ENCODE results near the gene PPARG. TPM values are rescaled to one million over a fixed set of nuclear protein-coding genes. Genes with fewer than 3 reads are reported as not detected.

The PPARG gene
- total and polyA plus RNA-seq, 2 of the 8 experiments (the other 6 are each of a cell fraction or from before 2014, with no cell fraction given) = 0.06 TPM; not detected in 1

DNA sequence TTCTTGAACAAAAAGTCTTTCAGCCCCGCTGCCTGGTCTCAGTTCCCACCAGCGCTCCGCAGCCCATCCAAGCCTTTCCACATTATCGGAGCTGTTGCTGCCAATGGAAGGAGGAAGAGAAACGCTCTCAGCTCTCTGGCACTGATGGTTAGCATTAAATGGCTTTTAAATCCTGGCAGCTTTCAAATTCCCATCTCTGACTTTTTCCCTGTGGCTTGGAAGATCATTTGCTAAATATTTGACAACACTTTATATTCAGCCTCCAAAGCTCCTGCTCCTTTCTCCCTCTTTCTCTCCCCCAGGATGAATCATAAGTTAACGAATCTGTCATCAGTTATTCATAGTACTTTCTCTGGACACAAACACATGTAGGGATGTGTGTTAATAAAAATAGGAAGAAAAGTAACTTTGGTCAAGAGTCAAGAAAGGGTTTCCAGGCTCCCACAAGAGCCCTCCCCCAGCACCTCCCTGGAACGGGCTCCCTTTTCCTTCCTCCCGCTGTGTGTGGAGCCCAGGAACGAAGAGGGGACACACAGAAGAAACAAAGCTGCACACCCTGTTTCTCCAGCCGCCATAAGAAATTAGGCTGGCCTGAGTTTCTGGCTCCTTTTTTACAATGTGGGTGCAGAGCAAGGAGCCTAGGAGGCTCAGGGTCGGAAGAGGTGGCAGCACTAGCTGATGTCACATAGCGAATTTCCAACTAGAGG lies 147.8 kb downstream of the PPARG start:
- H3K18ac ChIP-seq (ENCODE audit: extremely low read depth, low read length) = no peak overlapping the region
- H3K27ac ChIP-seq (ENCODE audit: low read depth, low read length) = no peak overlapping the region
- no peaks in the 10 kb centered on the region for H3K79me2 ChIP-seq (ENCODE audit: control insufficient read depth in 1 of 2, insufficient read depth in 2 of 2, low read length in 2 of 2)
- no peaks in the 10 kb centered on the region for H4K20me1 ChIP-seq (replicated peaks in 1 of 2; ENCODE audit: control insufficient read depth in 1 of 2, insufficient read depth in 2 of 2, low read length in 2 of 2)
- DNase-seq (ENCODE audit: low read depth in 1 of 2, low spot score in 2 of 2) (no peak), FAIRE-seq (no peak)
- no peak overlapping the region for H3K4me2 ChIP-seq (ENCODE audit: insufficient read depth in 1 of 2, low read depth in 2 of 2, low read length in 2 of 2)
- H3K23ac ChIP-seq (ENCODE audit: insufficient read length) = no peak overlapping the region
- no peaks in the 10 kb centered on the region for H3K9me3 ChIP-seq (ENCODE audit: insufficient read depth in 2 of 2, low read depth in 1 of 2, low read length in 1 of 2)
- no peaks in the 10 kb centered on the region for H3K79me1 ChIP-seq (ENCODE audit: low read depth, low read length)
- no peak overlapping the region for H3K14ac ChIP-seq (ENCODE audit: insufficient read length)
- H3K56ac ChIP-seq (replicated peaks; ENCODE audit: insufficient read length, low read depth, low read length) = no peak overlapping the region
- H3K27me3 ChIP-seq (replicated peaks in 1 of 4; ENCODE audit: control insufficient read depth in 3 of 4, extremely low read depth in 1 of 4, insufficient read depth in 3 of 4, low read length in 3 of 4) = no peaks in the 10 kb centered on the region; a peak in 2 of 7 replicates
- CTCF ChIA-PET (ENCODE audit: partially characterized antibody) = interaction anchor here (2.5 kb wide), 1 partner anchor 9 kb away, joined by 6 read pairs; no protein-coding TSS in a partner anchor
- no peaks in the 10 kb centered on the region for H3K23me2 ChIP-seq (ENCODE audit: low read depth, low read length)
- H3K9ac ChIP-seq (replicated peaks in 1 of 4; ENCODE audit: extremely low read depth in 1 of 4, low read depth in 3 of 4, low read length in 3 of 4) = no peak overlapping the region
- H2BK5ac ChIP-seq (ENCODE audit: low read depth, low read length) = no peak overlapping the region
- H2BK15ac ChIP-seq (ENCODE audit: low read length) = no peak overlapping the region
- H4K5ac ChIP-seq (ENCODE audit: insufficient read length, low read depth, low read length) = no peak overlapping the region
- H3K4me3 ChIP-seq (ENCODE audit: extremely low read depth in 1 of 4, insufficient read depth in 2 of 4, low read depth in 3 of 4, low read length in 4 of 4) = no peak overlapping the region
- H4K91ac ChIP-seq (replicated peaks; ENCODE audit: insufficient read length, low read length) = no peak overlapping the region
- no peak overlapping the region for H4K8ac ChIP-seq (ENCODE audit: extremely low read depth, insufficient read depth, low read length)
- H2BK12ac ChIP-seq (ENCODE audit: low read depth, low read length) = no peak overlapping the region
- no peak overlapping the region for H3K4ac ChIP-seq (replicated peaks; ENCODE audit: insufficient read length, low read depth, low read length)
- H2AFZ ChIP-seq (ENCODE audit: low read length) = no peak overlapping the region
- WGBS, 2 experiments (ENCODE audit: extremely low coverage in 1 of 2, insufficient coverage in 1 of 2, insufficient read length in 1 of 2, insufficient replicate concordance in 2 of 2, low coverage in 1 of 2, low lambda C conversion rate in 2 of 2, missing lambda C conversion rate in 1 of 2) = 90% methylated on average over 12 of the region's 12 CpGs; no CpG with 5 or more reads in 1 of the 2 experiments
- H3K4me1 ChIP-seq (replicated peaks in 1 of 4; ENCODE audit: control insufficient read depth in 3 of 4, insufficient read depth in 4 of 4, low read length in 3 of 4) = peaks cover 0 to 9% (median under 1%) of the 10 kb centered on the region in 4 experiments; a peak in 4 of 7 replicates
- no peak overlapping the region for H2BK20ac ChIP-seq (ENCODE audit: low read length)
- no peak overlapping the region for H2AK5ac ChIP-seq (ENCODE audit: low read depth, low read length)
- POLR2A ChIA-PET (ENCODE audit: partially characterized antibody) = no interaction called here
- H2BK120ac ChIP-seq (replicated peaks; ENCODE audit: low read depth, low read length) = no peak overlapping the region
- no peaks in the 10 kb centered on the region for H3K36me3 ChIP-seq (ENCODE audit: control insufficient read depth in 2 of 4, insufficient read depth in 4 of 4, low read length in 3 of 4)
- TF ChIP-seq FOSL1 (IDR thresholded peaks at IDR 0.05; ENCODE audit: insufficient read depth, low read depth, low read length) (no peak), SP1 (IDR thresholded peaks at IDR 0.05; ENCODE audit: low read depth, low read length) (no peak), POLR2A (IDR thresholded peaks at IDR 0.05; ENCODE audit: control extremely low read depth in 1 of 2, low read depth in 2 of 2, low read length in 2 of 2) (no peak), POU5F1 (IDR thresholded peaks at IDR 0.05; ENCODE audit: low read depth, low read length) (no peak), PHF8 (conservative IDR thresholded peaks at IDR 0.05; ENCODE audit: low read depth, low read length) (no peak), CREB1 (IDR thresholded peaks at IDR 0.05) (no peak), CBX5 (IDR thresholded peaks at IDR 0.05; ENCODE audit: low read depth, low read length) (no peak), EGR1 (IDR thresholded peaks at IDR 0.05; ENCODE audit: borderline replicate concordance, low read depth, low read length) (no peak), HDAC6 (IDR thresholded peaks at IDR 0.05; ENCODE audit: low read depth, low read length) (no peak), SIX5 (IDR thresholded peaks at IDR 0.05; ENCODE audit: low read depth, low read length) (no peak), BACH1 (IDR thresholded peaks at IDR 0.05; ENCODE audit: low read length) (no peak), YY1 (IDR thresholded peaks at IDR 0.05; ENCODE audit: low read depth, low read length) (no peak), NANOG (IDR thresholded peaks at IDR 0.05; ENCODE audit: insufficient read depth, low read depth, low read length, poor library complexity, severe bottlenecking) (no peak), SIN3A (conservative IDR thresholded peaks at IDR 0.05 in 1 of 2, IDR thresholded peaks at IDR 0.05 in 1 of 2; ENCODE audit: low read depth in 1 of 2, low read length in 2 of 2) (no peak)
